Activated T-helper 9 cell treated with anti-CD3 and anti-CD28 coated beads, Interleukin-2, amount 50 U/mL, for 16 hours (primary cell): ENCODE results near the gene DNHD1.
A peak's percentile ranks its signal among the peaks of the same experiment; 100 is the strongest.

Experiments used
- DNase-seq: peaks from one replicate; pipeline ENCODE4 v3.0.0-alpha.2; 2020; ENCODE audit warnings: low read depth

DNHD1 gene

DNA sequence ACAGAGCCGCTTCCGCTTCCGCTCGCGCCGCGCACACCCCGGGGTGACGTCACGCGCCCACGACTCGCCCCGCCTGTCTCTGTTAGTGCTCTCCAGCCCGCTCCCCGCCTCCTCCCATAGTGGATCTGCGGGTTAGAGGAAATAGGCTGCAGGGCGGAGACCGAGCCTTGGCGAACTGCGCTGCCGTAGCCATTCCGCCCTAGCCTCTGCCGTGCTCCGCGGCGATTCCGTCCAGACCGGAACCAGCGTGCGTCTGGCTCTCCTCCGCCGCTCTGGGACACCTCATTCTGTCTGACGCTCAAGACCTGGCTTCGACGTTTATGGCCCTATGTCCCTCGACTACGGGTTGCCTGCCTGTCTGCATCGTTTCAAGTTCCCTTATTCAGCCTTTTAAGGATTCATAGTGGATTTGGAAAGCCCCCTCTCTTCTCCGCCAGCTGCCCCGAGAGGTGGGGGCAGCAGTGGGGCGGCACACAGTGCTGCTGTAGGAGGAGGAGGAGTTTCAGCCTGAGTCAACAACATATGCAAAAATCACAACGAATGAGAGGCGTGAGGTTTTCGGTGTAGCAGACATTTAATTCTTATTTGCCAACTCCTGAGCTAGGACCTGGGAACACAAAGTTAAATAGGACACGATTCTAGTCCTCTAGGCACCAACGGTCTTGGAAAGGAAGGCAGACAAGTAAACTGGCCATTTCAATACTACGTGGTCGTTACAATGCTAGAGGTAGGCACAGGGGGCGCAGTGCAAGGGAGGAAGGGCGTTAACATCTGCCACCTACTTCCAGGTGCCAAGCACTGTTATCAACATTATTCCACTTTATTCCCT is 115.3 kb downstream of the DNHD1 start, which contains the start of gene TAF10:
TAF10 (minus strand) TSS at position 4 of the 829 bp plus-strand sequence. CDS start 27 bp downstream, outside the sequence.
- DNase-seq, result peak; percentile 92

GRCh38 chr11:6613496-6613895 is 116.4 kb downstream of the DNHD1 start:
- no peak for DNase-seq

- DNase-seq, result no peak
Observed at GRCh38 chr11:6614446-6614845, 117.4 kb downstream of the DNHD1 start.

DNA sequence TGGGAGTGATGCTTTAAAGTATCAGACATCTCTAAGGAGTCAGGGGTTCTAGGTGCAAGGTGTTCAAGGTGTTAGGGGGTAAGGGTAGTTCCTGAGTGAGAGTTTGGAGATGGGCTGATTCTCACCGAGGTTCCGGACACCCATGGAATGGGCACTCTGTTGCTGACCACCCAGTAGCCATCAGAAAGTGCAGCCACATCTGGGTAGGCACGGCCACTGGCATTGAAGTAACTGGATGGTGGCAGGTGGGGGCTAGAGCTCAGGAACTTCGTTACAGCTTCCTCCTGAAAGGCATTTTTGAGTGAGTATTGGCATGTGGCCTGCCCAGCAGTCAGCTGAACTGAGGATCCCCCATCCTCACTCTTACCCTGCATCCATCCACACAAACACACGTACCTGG is 118.0 kb downstream of the DNHD1 start:
- no peak for DNase-seq

DNA sequence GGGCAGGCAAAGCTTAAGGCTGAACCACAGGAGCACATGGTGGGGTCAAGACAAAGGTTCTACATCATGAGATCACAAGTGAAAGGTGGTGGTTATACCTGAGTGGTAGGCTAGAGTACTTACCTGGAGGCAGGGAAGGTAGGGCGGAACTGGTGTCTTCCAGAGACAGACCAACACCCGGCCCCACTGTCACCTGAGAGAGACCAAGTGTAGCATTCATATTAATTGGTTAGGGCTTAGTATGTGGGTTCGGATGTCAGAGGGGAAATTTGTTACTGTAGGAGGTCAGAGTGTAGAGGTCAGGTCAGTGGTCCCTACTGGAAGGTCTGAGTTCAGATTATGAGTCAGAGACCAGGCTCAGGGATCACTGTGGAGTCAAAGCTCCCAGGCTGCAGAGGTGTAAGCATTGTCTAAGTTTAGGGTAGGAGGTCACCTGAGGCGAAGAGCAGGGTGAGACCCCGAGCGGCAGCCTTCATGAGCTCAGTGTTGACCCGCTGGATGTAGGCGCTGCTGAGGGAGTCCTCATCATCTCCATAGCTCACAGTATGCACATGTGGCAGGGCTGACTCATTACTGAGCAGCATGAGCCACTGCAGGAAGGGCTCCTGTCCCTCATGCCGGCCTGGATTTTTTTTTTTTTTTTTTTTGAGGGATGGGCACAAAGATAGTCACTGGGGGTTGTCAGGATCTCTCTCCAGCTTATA is 119.0 kb downstream of the DNHD1 start:
- DNase-seq, result no peak

DNA sequence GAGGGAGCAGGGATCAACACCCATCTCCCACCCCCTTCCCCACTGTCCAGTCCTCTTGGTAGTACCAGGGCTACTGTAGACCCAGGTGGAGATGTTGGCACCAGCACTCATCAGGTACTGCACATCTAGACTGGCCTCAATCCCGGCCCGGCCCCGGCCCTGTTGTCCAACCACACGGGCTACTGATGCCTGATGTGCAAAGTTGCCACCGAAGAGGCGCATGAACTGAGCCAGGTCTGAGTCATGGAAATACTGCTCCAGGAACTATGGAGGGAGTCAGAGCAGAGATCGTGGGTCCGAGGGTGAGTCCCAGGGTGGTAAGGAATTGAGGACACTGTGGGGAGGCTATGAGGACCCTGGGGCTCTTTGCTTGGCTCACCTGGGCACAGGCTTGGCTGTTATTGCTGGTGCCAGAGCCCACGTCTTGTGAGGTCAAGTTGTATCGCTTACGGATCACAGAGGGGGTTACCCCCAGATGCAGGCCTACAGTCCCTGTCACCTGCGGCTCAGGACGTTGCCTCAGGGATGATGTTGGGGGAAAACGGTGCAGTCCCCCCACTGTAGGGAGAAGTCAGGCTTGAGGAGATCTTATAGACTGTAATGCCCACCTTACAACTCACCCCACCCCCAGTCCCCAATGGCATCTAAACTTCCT is 119.6 kb downstream of the DNHD1 start:
- no peak for DNase-seq

- no peak for DNase-seq
Observed at GRCh38 chr11:6617315-6617781, 120.3 kb downstream of the DNHD1 start.

DNA sequence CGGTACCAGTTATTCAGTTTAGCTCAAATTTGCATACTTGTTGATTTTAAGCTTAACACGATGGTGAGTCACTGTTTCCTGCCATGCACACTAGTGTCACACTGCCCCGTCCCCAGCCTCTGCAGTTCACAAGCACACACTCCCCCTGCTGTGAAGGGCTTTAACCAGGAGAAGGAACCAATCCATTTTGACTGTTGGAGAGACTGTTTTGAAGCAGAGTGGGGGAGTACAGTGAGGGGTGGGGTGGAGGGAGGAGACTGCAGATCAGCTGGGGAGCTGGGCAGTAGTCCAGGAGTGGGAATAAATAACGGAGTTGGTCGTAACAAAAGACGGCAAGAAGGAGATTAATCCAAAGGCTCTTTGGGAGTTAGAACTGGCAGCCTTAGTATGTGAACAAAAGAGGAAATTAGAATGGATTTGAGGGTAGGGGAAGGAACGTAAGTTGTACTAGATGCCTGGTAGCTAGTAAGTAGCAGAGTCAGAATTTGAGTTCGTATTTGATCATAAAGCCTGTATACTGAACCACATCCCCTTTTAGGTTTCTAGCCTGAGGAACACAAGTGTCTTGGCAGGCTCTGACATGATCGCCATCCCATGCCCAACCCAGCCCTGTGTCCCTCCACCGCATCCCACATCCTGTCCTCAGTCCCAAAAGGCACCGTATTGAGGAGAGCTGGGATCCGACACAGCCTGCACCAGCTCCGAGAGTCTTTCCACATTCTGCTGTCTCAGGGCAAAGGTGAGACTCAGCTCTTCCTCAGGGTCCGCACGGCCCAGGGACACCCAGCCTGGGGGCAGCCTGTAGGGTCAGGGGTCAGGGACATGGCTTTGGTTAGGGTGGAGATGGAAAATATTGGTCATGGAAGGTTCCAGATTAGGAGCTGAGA is 121.3 kb downstream of the DNHD1 start:
- DNase-seq, result peak; percentile 57

DNA sequence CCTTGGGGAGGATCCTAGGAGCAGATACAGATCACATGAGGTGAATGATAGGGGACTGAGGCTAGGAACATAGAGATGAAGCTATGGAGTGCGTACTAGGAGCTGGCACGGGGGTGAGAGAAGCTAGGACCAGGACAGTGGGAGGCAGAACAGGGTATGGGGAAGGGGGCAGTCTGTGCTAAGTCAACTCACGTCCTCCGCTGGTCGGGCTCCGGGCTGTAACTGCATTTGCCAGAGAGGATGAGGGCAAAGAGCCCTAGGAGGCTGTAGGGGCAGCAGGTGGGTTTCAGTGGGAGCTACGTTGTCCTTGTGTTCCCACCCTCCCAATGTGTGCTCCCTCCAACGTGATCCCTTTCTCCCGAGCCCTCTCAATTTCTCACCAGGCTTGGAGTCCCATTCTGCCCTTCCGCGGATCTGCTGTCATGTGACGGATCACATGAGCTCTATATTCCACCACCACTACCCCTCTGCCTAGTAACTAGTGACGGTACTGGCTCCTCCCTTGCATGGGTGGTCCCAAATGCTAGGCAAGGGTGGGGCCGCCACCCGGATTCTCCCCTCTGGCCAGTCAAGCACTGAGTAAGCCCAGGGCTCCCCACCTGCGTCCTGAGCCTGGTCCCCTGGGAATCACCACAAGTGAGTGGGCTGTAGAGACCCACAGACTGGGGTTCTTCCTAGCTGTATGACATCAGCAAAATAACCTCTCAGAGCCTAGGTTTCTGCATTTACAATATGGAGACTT is 122.1 kb downstream of the DNHD1 start, which contains the start of gene TPP1:
TPP1 (minus strand) TSS at position 419 of the 742 bp plus-strand sequence; CDS start at position 397, 22 bp downstream.
- peak; percentile 79 for DNase-seq

DNA sequence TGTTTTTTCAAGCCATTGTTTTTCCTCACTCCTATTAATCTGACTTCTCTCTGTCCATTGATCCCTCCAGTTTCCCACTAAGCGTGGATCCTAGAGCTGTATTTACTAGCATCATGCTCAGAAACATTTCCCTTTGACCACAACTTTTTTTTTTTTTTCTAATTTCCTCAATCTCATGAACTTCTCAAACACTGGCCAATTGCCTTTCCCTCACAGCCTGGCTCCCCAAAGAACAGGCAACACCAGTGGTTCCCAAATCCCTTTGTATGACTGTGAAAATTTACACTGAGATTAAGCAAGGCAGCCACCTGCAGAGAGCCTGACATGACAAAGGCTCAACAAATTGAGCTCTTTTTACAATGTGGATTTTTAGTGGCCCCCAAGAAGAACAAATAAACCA is 123.6 kb downstream of the DNHD1 start:
- DNase-seq, result no peak
